Frontal cortex (tissue), 4 donors: Measurements from ENCODE around the gene SLC1A5. TPM values are rescaled to one million over a fixed set of nuclear protein-coding genes. Genes with fewer than 3 reads are reported as not detected.

Experiments
- DNase-seq, 2 donors: peaks; one replicate each; pipeline ENCODE4 v3.0.0; 2012; ENCODE audit warnings: low spot score in 2 of 2
- FAIRE-seq: peaks from 2 replicates; lab custom pipeline; 2012; peaks lifted over from hg19 to GRCh38; lab: Jason Lieb, UNC
- total RNA-seq: library from RNA; depleted of rRNA; stranded (reverse); fragments of >200 nt; gene quantifications from one replicate; pipeline ENCODE4 v1.2.3, GENCODE V29; 2014
- donor health status: control.
- donor health status: control.
- donor health status: control.

Gene SLC1A5
- total RNA-seq, 1 donor from 2014 or later, result 3.3 TPM

DNA sequence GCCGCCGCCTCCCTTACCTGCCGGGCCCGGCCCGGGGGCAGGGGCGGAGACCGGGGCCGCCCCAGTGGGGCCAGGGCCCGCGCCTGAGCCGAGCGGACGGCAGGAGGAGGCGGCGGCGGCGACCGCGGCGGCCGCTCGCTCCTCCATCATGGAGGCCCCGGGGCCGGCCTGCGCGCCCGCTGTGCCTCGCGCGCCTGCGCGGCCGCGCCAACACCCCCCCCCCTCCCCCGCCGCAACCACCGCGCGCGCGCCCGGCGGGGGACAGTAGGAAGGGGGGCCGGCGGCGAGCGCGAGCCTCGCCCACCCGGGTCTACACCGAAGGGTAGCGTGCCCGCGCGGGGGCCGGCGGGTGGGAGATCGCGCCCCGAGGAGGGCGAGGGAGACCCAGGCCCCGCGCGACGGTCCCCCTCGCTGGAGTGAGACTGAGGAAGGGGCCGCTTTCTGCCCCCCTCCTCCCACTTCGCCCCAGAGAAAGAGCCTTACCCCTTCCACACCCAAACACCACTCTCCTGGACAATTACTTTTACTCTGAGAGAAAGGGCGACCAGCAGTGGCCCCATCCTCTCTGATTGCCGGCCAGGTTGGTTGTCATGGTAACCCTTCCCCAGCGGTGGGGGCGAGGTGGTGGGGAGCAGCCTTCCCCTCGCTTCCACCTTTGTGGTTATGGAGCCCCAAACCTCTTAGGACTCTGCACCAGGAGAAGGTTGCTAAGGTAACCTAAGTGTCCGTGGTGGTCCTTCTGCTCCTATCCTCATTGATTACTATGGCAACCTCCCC lies 41.9 kb downstream of the SLC1A5 start, which contains the start of gene STRN4:
Gene STRN4 (minus strand): TSS at position 170 of the 777 bp plus-strand sequence. CDS start 20 bp downstream, at position 150.
- FAIRE-seq (no peak), DNase-seq (peak; percentile 88 to 93)

DNA sequence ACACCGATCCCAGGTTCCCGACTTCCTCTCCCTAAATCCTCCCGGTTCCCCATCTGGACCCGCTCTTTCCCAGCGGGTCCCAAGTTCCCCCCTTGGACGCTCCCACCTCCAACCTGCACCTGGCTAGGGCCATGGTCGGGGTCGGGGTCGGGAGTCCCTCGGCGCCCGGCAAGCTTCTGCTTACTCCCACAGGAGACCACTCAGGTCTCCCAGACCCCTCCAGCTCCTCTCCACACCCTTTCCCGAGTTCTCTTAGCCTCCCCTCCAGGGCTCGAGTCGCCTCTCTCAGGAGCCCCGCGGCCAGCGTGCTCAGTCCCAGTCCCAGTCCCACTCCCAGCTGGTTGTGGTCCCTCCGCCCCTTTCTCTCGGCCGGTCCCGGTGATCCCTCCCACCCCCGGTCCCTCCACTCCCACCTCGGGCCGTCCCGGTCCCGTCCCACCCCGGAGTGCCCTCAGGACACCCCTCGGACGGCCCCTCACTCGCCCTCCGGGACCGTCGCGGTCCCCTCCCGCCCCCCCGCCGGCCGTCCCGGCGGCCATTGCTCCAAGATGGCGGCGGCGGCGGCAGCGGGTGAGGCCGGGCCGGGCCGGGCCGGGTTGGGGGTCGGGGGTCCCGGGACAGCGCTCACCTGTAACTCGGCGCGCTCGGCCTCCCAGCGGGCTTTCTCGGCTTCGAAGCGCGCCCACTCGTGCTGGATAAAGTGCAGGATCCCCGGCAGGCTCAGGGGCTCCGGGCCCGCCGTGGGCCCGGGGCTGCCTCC lies 42.7 kb downstream of the SLC1A5 start, which contains the start of gene FKRP:
Gene FKRP (plus strand): TSS at position 537 of the 760 bp plus-strand sequence. CDS start 9,394 bp downstream, outside the sequence.
- no peak for FAIRE-seq
- DNase-seq, result peak in 1 of 2 donors; percentile 77

DNA sequence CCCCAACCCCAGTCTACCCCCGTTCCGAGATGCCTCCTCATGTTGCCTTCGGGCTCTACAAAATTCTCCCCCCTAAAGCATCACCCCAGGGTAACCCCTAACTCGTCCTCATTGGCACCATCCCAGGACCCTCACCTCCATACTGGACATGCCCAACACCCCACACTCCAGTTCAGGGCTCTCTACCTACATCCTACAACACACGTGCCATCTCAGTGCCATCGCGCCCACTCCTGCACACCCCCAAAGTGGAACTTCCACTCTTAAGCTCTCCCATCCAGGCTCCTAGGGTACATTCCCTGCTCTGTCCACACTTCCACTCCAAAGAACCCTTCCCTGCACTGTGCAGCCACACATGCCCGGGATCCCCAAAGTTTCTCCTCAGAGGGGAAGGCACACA lies 43.4 kb downstream of the SLC1A5 start:
- FAIRE-seq (no peak), DNase-seq (no peak)

DNA sequence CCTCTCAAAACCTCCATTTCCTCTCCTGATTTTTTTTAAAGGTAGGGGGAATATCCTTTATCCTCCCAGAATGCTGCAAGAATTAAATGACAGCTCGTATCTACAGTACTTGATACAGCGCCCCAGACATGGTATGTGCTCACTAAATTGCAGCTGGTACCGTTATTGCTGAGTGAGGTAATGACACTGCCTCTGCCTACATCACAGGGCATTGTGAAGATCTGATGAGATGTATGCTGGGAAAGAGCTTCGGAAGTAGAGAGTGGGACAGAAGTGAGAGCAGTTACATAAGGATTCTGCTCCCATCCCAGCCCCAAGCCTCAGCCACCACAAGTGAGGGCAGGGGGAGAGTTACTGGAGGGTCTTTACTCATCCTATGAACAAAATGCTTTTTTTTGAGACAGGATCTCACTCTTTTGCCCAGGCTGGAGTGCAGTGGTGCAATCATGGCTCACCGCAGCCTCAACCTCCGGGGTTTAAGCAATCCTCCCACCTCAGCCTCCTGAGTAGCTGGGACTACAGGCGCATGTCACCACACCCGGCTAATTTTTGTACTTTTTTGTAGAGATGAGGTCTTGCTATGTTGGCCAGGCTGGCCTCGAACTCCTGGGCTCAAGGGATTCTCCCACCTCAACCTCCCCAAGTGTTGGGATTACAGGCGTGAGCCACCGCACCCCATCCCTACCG lies 44.2 kb downstream of the SLC1A5 start:
- DNase-seq, result no peak
- FAIRE-seq, result no peak

DNA sequence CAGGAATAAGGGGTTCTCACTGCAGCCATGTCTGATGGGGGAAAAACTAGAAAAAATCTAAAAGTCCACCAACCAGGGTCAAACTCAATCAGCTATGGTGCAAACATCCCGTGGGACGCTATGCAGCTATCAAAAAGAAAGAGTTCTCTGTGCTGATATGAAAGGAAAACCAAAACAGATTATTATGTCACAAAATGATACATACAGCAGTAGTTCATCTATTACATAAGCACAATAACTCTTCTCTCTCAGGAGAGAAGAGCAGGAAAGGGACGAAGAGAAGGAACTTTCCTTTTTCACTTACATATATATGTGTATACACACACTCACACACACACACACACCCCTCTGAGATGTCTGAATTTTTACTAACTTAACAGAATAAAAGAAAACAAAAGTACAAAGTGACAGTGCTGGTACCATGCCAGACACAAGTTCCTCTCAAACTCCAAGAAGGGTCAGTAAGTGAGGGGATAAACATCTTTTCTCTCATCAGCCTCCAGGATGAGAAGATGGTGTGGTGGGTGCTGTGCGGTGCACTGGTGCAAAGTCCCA lies 45.4 kb downstream of the SLC1A5 start:
- FAIRE-seq (no peak), DNase-seq (no peak)

DNA sequence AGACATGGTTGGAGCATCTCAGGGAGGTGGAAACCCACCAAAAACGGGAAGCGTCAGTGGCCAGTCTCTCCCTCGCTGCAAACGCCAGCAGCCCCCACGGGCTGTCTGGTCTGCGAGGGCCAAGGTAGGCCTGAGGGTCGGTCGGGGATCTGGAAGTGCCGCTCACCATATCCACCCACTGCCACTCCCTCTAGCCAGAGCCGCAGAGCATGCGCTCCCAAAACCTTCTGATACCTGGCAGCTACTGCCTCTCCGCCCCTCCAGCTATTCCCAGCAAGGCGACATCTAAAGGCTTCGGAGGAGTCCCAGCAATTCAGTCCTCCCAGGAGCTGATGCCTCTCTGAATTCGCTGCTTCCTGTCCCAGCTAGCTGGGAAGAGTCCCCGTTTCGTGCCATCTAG lies 46.9 kb downstream of the SLC1A5 start:
- FAIRE-seq, result no peak

DNA sequence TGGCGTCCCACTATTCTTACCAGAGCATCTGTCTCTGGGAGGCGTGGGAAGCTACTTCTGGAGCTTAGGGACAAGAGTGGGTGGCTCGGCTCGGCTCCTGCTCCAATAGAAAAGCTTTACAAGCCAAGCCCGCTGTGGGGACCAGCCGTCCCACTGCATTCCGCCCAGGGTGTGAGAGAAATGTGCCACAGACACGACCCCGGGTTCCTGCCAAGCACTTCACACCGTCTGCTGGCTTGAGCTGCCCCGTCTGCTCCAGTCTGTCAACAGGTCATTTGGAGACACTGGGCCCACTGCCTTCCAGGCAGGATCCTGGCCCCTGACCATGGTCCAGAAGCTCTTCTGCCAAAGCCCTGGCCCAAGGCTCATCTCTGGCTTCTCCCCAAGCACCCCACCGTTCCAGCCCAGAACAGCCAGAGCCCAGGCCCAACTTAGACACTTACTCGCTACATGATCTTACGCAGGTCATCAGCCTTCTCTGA lies 49.1 kb downstream of the SLC1A5 start:
- DNase-seq, result no peak
- no peak for FAIRE-seq

More for the DNA sequence above, 46.9 kb downstream of the SLC1A5 start:
- DNase-seq, result no peak

DNA sequence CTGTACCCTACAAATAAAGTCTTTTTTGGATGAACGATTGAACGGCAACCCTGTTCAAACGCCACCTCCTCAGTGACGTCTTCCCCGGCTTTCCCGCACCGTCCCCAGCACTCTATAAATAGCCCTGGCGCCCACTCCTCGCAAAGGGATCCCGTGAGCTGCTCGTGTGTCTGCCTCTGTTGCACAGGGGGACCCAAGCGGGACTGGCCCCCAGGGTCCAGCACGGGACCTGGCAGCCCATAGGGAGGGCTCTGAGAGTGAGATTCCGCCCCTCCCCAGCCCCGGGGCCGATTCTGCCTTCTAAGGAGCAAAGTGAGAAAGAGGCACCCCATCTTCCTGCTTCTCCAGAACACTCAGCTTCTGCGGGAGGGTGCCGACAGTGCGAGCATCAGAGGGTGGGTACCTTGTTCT lies 50.6 kb downstream of the SLC1A5 start:
- DNase-seq (no peak), FAIRE-seq (no peak)

DNA sequence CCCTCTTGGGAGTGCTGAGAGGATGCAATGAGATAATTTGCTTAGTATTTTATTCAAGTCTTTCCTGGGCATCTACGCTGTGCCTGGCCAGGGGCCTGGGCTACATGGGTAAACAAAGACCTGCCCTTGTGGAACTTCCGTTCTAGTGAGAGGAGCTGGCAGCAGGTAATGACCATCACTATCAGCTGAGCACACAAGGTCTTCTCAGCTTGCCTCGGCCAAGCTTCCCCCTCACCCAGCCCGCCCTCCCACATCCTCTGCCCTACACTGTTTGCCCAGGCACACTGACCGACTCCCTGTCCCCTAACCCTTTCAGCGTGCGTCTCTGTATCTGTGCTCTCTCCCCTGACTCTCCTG lies 51.1 kb downstream of the SLC1A5 start:
- no peak for FAIRE-seq

DNA sequence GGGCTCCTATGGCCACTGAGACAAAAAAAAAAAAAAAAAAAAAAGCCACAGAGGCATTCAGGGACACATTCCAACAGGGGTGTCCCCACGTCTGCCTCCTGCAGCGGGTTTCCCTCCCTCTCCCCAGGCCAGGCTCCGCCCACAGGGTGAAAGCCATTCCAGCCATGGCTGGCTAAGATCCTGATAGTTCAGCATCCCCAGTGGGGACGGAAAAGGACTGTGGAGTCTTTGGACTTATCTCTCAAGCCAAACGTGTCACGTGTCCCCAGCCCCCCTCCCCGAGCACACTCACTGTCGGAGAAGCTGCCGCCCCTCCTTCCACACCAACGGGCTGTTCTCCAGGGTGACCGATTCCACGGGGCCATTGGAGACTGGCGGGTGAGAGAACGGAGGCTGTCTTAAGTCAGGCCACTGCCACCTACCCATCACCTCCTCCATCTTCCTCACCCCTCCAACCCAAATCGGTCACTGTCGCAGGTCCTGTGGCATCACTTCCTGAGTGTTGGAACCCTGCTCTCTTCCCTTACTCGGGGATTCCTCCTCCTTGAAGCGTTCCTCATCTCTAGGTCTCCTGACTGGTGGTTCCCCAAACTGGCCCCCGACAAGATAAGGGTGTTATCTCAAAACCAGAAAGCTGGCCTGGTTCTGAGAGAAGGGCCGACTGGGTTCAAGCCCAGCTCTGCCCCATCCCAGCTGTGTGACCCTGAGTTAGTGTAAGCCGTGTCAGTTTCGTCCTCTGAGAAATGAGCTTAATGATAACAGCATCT lies 51.7 kb downstream of the SLC1A5 start:
- FAIRE-seq (no peak), DNase-seq (no peak)

More for the DNA sequence above, 51.1 kb downstream of the SLC1A5 start:
- DNase-seq, result no peak

DNA sequence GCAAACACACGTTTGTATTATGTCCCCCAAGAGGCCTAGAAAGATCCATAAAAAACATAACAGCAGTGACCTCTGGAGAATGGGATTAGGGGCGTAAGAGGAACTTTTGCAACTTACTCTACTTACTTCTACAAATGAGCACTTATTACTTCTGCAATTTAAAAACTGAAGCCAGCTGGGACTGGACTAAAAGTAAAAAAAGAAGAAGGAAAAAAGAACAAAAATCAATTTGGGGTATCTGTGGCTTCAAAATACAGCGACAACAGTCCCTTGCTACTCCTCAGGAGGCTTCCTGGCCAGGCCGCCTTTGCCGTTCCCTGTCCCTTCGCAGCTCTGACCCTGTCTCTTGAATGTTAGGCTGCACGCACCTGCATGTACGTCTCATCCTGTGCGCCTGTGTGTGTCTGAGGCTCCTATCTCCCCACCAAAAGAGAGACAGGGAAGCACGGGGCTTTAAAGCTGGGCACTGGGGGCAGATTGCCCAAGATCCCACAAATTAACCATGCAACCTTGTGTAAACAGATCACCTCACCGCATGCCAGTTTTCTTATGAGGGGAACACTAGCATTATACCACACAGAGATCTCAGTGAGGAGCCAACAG lies 54.6 kb downstream of the SLC1A5 start:
- DNase-seq (no peak), FAIRE-seq (no peak)

DNA sequence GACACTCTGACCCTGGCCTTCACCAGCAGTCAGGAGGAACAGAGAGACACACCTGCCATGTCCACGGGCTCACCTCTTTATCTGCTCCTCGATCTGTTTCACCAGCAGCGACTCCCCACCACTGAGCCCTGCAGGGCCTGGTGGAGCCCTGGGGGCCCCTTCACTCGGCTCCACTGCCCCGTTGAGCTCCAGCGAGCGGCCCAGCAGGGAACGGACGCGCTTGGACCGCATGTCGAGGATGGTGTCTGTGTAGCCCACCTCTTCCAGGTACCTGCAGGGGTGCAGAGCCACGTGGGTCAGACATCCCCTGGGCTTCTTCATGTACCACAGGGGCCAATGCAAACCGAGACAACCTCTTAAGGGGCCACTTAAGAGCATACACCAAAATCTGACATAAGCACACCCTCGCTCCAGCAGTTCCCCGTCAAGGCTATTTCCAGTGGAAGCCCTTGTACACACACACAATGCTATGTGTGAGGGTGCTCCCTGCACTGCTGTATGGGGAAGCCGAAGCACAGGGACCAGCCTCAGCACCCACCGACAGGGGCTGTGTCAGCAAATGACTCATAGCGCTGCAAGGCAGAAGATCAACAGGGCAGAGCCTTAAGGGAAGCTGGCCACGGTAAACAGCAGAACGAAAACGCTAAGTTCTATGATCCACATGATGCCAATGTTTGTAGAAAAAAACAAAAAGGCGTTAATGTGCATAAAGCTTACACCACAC lies 55.3 kb downstream of the SLC1A5 start:
- DNase-seq (no peak), FAIRE-seq (no peak)

DNA sequence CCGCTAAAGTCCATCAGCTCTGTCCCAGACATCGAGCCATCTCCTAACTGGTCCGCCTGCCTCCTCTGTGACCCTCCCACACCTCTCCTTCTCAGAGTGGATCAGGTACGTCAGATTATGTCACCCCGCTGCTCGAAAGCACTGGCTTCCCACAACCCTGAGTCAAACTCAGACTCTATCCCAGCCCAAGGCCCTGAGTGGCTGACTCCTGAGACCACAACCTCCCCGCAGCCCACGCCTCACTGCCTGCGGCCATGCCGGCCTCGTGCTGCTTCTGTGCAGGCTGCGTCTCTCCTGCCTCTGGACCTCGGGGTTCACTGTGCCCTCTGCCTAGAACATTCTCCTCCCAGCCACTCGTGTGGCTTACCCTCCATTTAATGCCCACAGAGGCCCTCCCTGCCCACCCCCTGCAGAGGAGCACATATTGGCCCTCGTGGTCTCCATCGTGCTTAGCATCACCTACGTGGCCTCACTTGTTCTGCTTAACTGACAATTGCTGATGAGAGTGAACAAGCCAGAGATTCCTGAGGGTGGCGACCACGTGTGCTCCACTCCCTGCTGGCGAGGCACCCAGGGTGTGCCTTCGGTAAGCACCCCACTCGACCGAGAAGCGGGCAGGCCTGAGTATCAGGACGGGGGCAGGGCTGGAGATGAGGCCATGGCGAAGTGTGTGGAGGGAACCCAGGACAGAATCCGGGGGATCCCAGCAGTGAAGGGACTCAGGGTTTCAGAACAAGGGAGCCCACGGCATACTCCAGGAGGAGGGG lies 56.0 kb downstream of the SLC1A5 start:
- no peak for FAIRE-seq
- DNase-seq, result no peak

DNA sequence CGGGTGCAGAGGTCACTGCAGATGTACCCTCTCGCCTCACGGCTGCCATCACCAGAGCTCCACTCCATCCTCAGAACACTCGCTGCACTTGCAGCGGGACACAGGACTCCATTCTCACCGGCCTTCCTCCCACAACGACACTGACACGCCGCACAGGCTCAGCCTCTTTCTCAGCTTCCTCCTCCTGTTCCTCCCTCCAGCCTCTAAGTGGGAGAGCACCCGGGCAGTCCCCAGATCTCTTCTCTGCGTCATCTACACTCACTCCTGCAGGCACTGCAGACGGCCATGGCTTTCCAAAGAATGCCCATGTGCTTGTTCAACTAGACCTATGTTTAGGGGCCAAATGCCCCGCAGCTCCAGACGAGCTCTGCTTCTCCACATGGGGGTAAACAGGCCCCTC lies 56.8 kb downstream of the SLC1A5 start:
- FAIRE-seq, result no peak
- DNase-seq, result no peak

DNA sequence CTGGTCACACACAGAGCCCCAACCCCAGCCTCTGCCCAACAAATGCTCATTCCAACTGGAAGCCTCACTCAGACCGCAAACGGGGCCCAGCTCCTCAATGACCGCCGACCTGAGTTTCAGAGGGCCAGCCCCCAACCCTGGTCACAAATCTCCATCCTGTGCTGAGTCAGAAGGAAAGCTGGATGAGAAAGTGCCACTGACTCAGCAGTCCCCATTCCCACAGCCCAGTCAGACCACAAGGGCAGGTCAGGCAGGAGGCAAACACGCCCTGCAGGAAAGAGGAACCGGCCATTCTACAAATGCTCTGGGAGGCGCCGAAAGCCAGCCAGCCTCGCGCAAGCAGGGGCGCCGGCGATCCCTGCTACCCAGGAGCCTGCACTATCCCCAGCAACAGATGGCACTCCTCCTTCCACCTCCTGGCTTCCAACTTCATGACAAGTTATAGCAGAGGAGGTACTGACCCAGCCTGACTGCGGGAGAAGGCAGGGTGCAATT lies 57.3 kb downstream of the SLC1A5 start:
- FAIRE-seq, result no peak
- no peak for DNase-seq

DNA sequence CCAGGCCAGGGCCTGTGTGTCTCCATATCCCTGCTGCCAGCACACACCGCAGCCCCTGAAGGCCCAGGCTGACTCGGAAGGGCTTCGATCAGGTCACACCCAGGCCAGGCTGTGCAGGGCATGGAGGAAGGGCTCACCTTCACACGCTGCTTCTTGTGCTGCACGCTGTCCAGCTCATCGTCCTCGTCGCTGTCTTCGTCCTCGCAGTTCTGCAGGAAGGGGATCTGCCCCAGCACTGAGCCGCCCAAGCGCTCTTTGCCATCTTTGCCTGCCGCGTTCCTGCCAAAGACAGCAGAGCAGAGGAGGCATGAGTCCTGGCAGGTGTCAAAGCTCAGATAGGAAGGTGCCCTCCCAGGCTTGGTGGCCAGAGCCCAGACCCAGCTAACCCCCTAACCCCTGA lies 57.8 kb downstream of the SLC1A5 start:
- FAIRE-seq (no peak), DNase-seq (no peak)

DNA sequence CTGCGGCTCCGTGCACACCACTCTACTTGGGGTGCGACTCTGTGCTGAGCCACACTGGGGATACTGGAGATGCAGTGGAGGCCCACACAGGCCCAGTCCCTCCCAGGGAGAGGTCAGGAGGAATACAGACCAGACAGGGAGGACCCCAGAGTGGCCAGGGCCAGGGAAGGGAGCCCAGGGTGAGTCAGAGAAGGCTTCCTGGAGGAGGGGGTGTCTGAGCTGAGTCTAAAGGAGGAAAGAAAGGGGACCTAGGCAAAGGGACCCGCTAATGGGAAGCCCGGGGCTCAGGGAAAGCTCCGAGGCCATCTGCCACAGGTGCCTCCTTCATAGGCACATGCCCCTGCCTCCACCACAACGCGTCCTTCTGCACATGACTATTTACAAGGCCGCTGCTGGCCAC lies 58.2 kb downstream of the SLC1A5 start:
- FAIRE-seq (no peak), DNase-seq (no peak)
